UCSD-AML1 (cell line): ENCODE data around the gene TTLL5.
A peak's percentile ranks its signal among the peaks of the same experiment; 100 is the strongest.

Source experiments
- DNase-seq: peaks from one replicate; lab custom pipeline; 2025; ENCODE audit not compliant: unreplicated experiment; lab: John Stamatoyannopoulos, UW

The TTLL5 gene

DNA sequence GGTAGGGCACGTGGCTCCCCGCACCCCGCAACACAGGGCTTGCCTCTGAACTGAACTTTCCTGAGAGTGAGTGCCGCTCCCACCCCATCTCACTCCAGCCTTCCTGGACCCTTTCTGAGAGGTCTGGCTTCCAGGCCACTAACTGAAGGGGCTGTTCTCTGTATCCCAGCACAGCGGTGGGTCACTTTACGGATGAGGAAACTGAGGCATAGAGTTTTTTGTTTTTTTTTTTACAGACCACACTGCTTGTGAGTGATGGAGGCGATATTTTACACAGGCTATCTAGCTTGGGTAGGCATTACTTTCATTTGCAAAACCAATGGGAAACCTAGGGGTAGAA is 321.9 kb downstream of the TTLL5 start:
- no peak for DNase-seq

DNA sequence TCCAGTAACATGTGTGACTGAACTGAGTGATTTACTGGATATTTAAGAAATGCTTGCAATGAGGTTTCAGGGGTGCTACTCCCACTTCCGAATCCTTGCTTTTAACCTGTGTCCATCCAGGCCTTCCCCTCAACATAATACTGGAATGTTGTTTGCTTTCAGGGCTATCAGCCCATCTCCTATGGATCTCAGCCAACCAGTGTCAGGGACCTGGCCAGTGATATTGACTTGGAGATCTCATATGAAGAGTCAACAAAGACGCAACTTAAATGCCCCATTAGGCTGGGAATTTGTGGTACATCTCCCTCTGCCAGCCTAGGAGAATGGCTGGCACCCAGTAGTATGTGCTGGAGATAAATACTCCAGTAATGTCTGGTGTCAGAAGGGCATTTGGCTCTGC is 323.6 kb downstream of the TTLL5 start:
- no peak for DNase-seq

DNA sequence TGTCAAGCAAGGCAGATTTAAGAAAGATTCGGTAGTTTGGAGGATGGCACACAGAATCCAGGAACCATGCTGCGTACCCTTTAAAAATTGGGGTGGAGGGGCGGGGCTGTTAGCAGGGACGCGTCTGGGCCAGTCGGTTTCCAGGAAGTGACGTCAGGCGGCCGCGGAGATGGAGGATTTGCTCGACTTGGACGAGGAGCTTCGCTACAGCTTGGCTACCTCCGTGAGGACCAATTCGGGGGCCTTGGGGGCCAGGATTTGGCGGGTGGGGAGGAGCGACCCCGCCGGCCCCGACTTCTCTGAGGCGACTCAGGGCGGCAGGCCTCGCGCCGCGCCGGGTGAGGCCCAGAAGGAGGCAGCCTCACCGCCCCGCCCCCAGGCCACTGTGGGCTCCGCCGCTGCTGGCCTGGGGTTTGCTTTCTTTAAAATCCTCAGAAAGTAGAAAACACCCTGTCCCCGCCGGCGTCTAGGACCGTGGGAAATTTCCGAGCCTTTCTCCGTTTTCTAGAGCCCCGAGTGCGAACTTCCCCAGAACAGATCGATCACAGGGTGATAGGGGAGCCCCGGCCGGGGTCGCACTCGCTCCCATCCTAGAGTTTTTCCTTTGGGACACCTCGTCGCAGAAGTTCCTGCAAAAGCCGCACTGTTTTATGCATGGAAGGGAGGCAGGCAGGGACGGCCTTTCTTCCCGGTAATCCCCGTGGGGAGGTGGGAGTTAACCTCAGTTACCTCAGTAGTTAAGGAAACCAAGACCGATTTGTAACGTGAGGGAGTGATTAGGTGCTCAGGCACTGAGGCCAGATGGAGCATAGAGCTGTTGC is 324.8 kb downstream of the TTLL5 start, which contains the start of gene IFT43:
Gene IFT43, plus strand, starts transcription at position 146 of the 821 bp plus-strand sequence. Its CDS starts 24 bp downstream, at position 170.
- peak; percentile 79 for DNase-seq

DNA sequence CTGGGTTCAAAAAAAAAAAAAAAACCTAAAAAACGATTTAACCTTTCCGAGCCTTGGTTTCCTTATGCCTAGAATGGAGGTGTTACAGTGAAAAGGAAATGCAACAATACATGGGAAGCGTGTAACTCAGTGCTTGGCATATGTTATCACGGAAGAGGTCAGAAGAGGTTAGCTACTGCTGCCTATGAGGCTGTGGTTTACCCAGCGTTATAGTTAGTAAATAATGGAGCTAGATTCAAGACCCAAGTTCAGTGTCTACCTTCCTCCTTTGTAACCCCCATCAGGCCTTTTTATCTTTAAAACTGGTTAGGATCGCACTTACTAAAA is 325.4 kb downstream of the TTLL5 start:
- no peak for DNase-seq

DNA sequence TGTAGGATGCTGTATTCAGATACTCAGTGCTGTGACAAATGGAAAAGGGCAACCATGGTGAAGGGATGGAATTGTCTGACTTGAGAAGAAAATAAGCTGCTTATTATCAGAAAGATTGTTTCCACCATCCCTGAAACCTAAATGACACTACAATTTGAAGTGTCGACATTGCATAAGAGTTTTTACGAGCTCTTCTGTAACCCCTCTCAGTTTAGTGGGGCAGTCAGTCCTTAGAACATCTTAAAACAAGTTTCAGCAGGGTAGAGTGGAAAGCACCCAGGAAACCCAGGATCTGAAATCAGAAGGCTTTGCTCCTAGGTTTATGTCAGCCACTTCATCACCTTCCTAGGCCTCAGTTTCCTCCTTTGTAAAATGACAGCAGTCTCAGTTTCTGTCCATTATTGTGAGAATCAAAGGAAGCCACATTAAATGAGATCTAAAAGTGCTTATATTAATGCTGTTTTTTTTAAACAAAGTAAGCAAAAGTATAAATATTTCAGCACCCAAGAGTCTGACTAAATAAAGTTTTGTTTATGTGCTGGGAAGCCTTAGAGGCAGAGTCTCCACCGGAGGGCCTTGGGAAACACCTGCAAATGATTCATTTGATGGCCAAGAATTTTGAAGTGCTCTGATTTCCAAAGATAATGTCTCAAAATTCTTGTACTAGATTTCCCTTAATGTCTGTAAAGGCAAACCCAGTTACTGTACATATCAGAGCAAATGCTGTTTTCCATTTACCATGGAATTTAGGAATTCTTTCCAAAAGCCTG is 326.3 kb downstream of the TTLL5 start:
- no peak for DNase-seq

DNA sequence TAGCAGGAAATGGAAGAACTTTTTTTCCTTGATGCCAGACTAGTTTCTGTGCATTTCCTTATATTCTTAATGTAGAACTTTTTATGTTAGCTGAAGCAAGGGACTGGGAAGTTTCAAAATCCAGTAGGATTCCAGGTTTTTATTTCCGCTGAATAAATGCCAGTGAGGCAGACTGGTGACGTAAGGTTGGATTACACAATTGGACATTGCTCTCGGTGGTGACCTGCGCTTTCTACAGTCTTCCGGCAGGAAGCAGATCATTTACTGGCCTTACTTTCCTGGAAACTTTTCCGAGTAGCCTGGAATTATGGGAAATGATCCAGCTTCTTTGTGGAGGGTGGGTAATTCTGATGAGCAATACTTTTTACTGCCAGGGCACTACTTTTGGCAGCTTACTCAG is 328.1 kb downstream of the TTLL5 start:
- no peak for DNase-seq

DNA sequence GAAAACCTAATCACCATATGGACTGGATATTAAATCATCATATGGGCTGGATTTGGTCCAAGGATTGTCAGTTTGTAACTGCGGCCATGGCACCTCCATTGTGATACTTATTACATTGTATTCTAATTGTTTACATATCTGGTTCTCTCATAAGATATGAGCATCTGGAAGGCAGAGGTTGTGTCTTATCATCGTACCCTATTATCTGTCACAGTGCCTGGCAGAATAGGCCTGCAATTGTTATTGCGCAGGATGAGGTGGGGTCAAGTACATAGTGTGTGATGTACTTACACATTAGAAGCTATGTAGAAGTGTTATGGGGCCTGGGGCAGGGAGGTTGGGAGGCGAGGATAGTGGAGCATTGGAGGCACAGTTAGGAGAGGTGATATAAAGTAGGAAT is 329.3 kb downstream of the TTLL5 start:
- DNase-seq: no peak

DNA sequence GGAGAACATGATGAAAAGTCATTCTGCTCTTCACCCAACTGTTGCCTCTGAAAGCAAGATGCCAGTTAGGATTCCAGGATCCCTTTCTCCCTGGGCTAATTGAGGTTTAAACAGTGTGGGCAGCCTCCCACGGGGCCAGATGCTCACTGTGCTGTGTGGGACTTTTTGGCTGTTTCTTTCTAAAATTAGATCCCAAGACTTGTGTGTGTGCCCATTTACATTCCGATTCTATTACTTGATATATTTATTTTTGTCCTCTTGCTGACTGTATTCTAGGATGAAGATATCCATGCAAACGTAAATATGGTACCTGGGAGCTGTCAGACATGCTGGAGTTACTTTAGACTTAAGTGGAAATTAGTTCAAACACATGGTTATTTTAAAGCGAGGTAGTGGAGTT is 330.7 kb downstream of the TTLL5 start:
- DNase-seq: no peak

DNA sequence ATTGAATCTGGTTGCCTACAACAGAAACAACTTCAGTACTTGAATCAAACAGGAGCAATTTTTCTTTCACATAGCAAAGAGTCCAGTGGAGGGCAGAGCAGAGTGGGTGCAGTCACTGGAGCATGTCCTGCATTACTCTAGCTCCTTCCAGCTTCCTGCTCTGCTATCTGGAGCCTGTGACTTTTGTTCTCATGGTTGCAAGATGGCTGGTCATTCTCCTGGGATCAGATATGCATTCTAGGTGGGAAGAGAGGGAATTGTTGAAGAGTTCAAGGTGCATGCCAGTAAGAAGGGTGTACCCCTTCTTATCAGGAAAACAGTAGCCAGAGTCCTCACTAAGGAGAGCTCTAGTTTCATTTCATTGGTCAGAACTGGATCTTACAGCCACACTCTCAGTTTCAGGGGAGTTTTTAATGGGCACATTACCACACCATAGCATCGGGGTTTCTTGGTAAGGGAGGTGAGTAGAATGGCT is 332.6 kb downstream of the TTLL5 start:
- DNase-seq: no peak

DNA sequence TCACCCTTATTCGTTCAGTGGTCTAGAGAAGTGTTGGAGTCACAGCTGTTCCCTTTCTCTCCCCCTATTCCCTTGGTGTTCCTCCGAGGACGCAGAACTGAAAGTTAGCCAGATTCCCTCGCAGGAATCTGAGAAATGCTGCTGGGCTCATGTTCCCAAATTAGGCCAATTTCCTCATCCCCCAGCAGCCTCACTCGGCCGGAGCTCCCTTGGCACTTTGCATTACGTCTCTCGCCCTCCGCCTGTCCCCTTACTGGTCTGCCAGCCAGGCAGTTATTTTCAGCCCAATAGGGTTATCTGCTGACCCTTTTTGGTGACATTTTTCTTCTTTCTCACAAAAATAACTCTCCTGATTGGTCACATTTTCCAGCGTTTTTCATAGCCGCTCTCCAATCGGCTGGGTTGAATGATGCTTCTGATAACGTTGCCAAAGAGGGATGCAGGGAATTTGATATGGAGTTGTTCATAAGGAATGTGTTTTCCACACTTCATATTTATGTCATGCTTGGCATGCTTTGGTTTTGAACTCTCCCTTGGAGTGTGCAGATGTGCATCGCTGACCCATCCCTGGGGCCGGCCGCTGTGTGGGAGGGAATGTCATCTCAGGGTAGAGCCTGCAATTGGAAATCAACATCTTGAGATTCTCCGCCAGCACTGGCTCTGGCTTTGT is 334.5 kb downstream of the TTLL5 start:
- no peak for DNase-seq

DNA sequence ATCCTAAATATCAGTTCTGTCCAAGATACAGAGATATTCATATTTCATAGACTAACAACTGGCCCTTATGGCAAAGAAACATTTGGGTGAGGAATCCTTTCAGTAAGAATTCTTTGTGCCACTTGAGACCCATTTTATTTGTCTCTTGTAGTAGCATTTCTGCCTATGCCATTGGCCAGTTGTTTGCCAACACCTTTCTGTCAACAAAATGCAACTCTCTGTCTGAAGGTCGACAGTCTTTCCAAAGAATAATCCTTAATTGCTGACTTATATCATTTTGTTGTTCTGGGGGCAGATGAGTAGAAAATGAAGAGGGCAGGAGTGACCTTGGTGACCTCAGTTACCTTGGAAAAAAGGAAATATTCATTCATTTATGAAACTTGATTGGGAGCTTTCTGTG is 335.4 kb downstream of the TTLL5 start:
- DNase-seq: no peak

DNA sequence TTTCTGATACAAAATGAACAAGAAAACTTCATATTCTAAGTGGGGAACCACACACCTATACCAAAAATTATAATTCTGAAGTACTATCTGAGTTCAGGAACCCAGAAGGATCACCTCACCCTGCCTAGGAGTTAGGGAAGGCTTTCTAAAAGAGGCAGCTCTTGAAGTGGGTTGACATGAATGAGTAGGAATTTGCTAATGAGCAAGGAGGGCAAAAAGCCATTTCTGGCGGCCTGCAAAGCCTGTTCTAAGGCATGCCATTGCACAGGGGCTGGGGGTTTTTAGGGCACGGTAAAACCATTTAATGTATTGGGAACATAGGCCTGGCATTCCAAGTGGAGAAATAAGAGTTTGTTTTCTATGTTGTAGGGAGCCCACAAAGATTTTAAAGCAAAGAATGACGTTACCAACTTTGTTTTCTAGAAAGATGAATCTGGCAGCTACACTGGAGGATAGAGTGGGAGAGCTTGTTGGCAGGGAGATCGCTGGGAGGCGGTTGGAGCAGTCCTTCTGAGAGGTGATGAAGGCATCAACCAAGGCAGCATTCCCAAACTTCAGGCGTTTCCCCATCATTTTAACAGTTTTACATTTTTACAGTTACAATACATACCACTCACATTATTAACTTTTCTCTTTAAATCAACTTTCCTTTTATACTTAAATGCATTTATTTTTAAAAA is 338.6 kb downstream of the TTLL5 start:
- no peak for DNase-seq

DNA sequence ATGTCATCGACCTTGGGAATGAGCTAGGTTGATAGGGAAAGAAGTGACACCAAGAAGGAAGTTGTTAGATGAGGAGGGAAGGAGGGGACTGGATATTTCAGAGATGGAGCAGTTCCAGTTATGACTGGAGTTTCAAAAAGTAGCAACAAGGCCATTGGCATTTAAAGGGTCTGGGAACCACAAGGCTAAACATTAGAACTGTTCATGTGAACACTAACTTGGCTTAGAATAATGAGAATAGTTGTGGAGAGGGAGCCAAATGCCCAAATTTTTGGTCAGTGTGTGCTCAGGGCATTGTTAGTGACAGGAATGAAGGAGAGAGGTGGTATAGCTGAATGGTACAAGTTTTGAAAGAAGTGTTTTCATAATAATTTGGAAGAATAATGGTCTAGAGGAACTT is 341.3 kb downstream of the TTLL5 start:
- no peak for DNase-seq
